Adrenal gland (tissue), 12 donors: Measurements from ENCODE around the gene UBE2M. TPM values are rescaled to one million over a fixed set of nuclear protein-coding genes. Genes with fewer than 3 reads are reported as not detected.

Experiments used
- DNase-seq, 7 donors: peaks; one replicate each; pipeline ENCODE4 v3.0.0-alpha.2; 2019 to 2020
- H3K27ac ChIP-seq, 5 donors: fragments of 200-600 bp; sonication (generic) in 4 of 5; 1 replicate in 3 of 5; 2 replicates in 2 of 5; pipeline versions ENCODE4 v1.5.1 to v1.8.0; 2016 to 2020; ENCODE audit warnings: mild to moderate bottlenecking in 1 of 5
- H3K27me3 ChIP-seq: fragments of 200-600 bp; 2 replicates; pipeline ENCODE4 v1.8.0; 2021
- H3K36me3 ChIP-seq, 2 donors: fragments of 200-600 bp; replicated peaks in 1 of 2; 1 replicate in 1 of 2; 2 replicates in 1 of 2; pipeline versions ENCODE4 v1.5.1 to v1.8.0; 2018 to 2022
- H3K4me1 ChIP-seq, 2 donors: fragments of 200-600 bp; replicated peaks in 1 of 2; 1 replicate in 1 of 2; 2 replicates in 1 of 2; pipeline versions ENCODE4 v1.5.1 to v1.8.0; 2018 to 2021
- H3K4me3 ChIP-seq, 4 donors: fragments of 200-600 bp; sonication (generic) in 3 of 4; one replicate each; pipeline ENCODE4 v1.5.1; 2016 to 2018
- H3K9me3 ChIP-seq, 3 donors: fragments of 200-600 bp; sonication (generic) in 1 of 3; replicated peaks in 1 of 3; 1 replicate in 2 of 3; 2 replicates in 1 of 3; pipeline versions ENCODE4 v1.5.1 to v1.8.0; 2016 to 2021
- POLR2A ChIP-seq, 2 donors: fragments of 450-650 bp; IDR thresholded peaks; one replicate each; pipeline ENCODE4 v1.6.1; 2017; ENCODE audit warnings: antibody characterized with exemption in 2 of 2, mild to moderate bottlenecking in 2 of 2, moderate library complexity in 1 of 2
- WGBS, 4 donors: extraction: QIAGEN DNeasy Blood & Tissue Kit in 2 of 4; methylation state at CpG; one replicate each; pipeline versions ENCODE4 v1.1.5 to v1.1.7; 2013 to 2017; 5-methylcytosine and 5-hydroxymethylcytosine counted together
- intact Hi-C, 2 donors: fragments of 100-400 bp; cut with DNase I; formaldehyde crosslinking; loops; one replicate each; pipeline versions ENCODE4 v1.14.1 to v1.15.0; 2022 to 2023
- polyA plus RNA-seq, 3 donors: library from polyadenylated mRNA; stranded (reverse); fragments of 200-250 nt in 2 of 3; fragments of 350-450 nt in 1 of 3; fragmentation: Illumina TruSeq in 1 of 3; extraction: RNeasy Lipid Tissue Mini Kit (QIAGEN cat#74804) in 1 of 3; gene quantifications; one replicate each; pipeline ENCODE4 v1.2.3, GENCODE V29; 2013 to 2014
- total RNA-seq, 9 donors: library from RNA; depleted of rRNA in 4 of 9; stranded (reverse); fragments of >200 nt in 4 of 9; fragments of 120-200 nt in 1 of 9; fragmentation: NEBNext Ultra II Directional in 1 of 9; extraction: Animal tissue kit (Norgen Biotek cat#: 25700) in 1 of 9; gene quantifications; one replicate each; pipeline versions ENCODE4 v1.1.0 to v1.2.4, GENCODE V29; 2013 to 2023
- TF ChIP-seq, protein P1 (sequence below), 6 experiments: fragments of 450-650 bp in 4 of 6; fragments of 200-600 bp in 2 of 6; sonication (generic) in 1 of 6; IDR thresholded peaks; 1 replicate in 5 of 6; 2 replicates in 1 of 6; pipeline versions ENCODE4 v1.5.1 to v1.8.0; 2016 to 2021; ENCODE audit warnings: antibody characterized with exemption in 6 of 6, mild to moderate bottlenecking in 2 of 6, moderate library complexity in 1 of 6
- donor health status: healthy with polysubstance abuse.
- donor health status: Bipolar disorder and iron deficiency.
- donor health status: DM: yes; HTN: yes; CAD: no.
- donor health status: DM: no; HTN: no; CAD: no.
- donor health status: DM: no; HTN: no; CAD: no.
- donor health status: DM: yes; HTN: yes; CAD: no.

The UBE2M gene
- total and polyA plus RNA-seq, 12 donors = 19.9 to 193 (median 66.4) TPM

GRCh38 chr19:58563823-58564222 lies 5.4 kb upstream of the UBE2M start:
- H3K4me1 ChIP-seq = peaks cover 19 to 38% of the 10 kb centered on the region in 2 donors
- H3K36me3 ChIP-seq = peaks cover 0 to 11% of the 10 kb centered on the region in 2 donors
- H3K4me3 ChIP-seq = no peak overlapping the region
- TF ChIP-seq, protein P1, sequence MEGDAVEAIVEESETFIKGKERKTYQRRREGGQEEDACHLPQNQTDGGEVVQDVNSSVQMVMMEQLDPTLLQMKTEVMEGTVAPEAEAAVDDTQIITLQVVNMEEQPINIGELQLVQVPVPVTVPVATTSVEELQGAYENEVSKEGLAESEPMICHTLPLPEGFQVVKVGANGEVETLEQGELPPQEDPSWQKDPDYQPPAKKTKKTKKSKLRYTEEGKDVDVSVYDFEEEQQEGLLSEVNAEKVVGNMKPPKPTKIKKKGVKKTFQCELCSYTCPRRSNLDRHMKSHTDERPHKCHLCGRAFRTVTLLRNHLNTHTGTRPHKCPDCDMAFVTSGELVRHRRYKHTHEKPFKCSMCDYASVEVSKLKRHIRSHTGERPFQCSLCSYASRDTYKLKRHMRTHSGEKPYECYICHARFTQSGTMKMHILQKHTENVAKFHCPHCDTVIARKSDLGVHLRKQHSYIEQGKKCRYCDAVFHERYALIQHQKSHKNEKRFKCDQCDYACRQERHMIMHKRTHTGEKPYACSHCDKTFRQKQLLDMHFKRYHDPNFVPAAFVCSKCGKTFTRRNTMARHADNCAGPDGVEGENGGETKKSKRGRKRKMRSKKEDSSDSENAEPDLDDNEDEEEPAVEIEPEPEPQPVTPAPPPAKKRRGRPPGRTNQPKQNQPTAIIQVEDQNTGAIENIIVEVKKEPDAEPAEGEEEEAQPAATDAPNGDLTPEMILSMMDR (IDR thresholded peaks at IDR 0.05) = no peak
- no peak for TF ChIP-seq POLR2A (IDR thresholded peaks at IDR 0.05)
- intact Hi-C loops = no loop called here
- H3K27me3 ChIP-seq = no peaks in the 10 kb centered on the region
- H3K27ac ChIP-seq = no peak overlapping the region
- no peaks in the 10 kb centered on the region for H3K9me3 ChIP-seq
- 67 to 73% (median 71%) methylated on average over 6 of the region's 6 CpGs for WGBS, 4 donors
- peak in 2 of 7 donors; percentile 22 to 54 for DNase-seq

DNA sequence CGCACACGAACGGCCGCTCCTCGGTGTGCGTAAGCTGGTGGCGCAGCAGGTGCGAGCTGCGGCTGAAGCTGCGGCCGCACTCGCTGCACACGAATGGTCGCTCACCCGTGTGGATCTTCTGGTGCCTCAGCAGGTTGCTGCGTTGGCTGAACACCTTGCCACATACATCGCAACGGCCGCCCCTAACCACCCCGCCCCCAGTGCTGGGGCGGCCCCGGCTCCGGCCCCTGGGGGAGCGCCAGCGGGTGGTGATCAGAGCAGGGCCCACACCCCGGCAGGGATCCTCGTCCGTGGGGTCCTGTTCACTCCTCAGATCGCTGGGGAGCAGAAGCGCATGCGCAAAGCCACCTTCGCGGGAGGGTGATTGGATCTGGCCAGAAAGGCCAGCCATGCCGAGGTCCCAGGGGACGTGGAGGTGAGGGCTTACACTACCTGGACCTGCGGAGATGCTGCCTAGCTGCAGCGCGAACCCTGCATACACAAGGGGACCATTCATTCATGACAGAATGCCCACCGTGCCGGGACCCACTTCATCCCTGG lies 4.7 kb upstream of the UBE2M start:
- 4 to 8% (median 6%) methylated on average over 14 to 40 of the region's 40 CpGs for WGBS, 4 donors
- DNase-seq = peak in 1 of 7 donors; percentile 42
- no peaks in the 10 kb centered on the region for H3K9me3 ChIP-seq

GRCh38 chr19:58562122-58563033 lies 4.0 kb upstream of the UBE2M start:
- Histone ChIP-seq H3K9me3 (no peaks in the 10 kb centered on the region), H3K27ac (peak overlapping the region in 2 of 5 donors; percentile 76 to 81), H3K36me3 (peaks cover 0 to 5% of the 10 kb centered on the region in 2 donors), H3K4me1 (peaks cover 22 to 38% of the 10 kb centered on the region in 2 donors), H3K27me3 (no peaks in the 10 kb centered on the region), H3K4me3 (peak overlapping the region in 1 of 4 donors; percentile 20)
- intact Hi-C loops = no loop called here
- WGBS, 4 donors = 4 to 6% (median 5%) methylated on average over 22 to 107 of the region's 107 CpGs; no CpG with 5 or more reads in 1 of the 4 donors
- peak in 6 of 7 donors; percentile 52 to 82 (median 64) for DNase-seq
- TF ChIP-seq POLR2A (IDR thresholded peaks at IDR 0.05) = peak in 1 of 2 donors; percentile 26
- TF ChIP-seq, protein P1 (IDR thresholded peaks at IDR 0.05) = no peak

More for the DNA sequence above, 4.7 kb upstream of the UBE2M start:
- H3K36me3 ChIP-seq = peaks cover 0 to 7% of the 10 kb centered on the region in 2 donors
- no peak for TF ChIP-seq POLR2A (IDR thresholded peaks at IDR 0.05)
- TF ChIP-seq, protein P1 (IDR thresholded peaks at IDR 0.05) = no peak
- H3K27ac ChIP-seq = peak overlapping the region in 2 of 5 donors; percentile 76 to 81
- no peaks in the 10 kb centered on the region for H3K27me3 ChIP-seq
- H3K4me1 ChIP-seq = peaks cover 19 to 38% of the 10 kb centered on the region in 2 donors
- peak overlapping the region in 1 of 4 donors; percentile 20 for H3K4me3 ChIP-seq
- intact Hi-C loops = no loop called here
